HUDEP-2 (cell line): ENCODE results near the gene CCDC50.

Experiments used
- DNase-seq, 76 experiments: peaks; one replicate each; lab custom pipeline; 2025; ENCODE audit not compliant: unreplicated experiment in 76 of 76; lab: John Stamatoyannopoulos, UW

The CCDC50 gene

GRCh38 chr3:191415566-191415965 lies 86.4 kb downstream of the CCDC50 start:
- no peak for DNase-seq

- DNase-seq, result no peak
Observed at GRCh38 chr3:191417457-191417729, 88.2 kb downstream of the CCDC50 start.

DNA sequence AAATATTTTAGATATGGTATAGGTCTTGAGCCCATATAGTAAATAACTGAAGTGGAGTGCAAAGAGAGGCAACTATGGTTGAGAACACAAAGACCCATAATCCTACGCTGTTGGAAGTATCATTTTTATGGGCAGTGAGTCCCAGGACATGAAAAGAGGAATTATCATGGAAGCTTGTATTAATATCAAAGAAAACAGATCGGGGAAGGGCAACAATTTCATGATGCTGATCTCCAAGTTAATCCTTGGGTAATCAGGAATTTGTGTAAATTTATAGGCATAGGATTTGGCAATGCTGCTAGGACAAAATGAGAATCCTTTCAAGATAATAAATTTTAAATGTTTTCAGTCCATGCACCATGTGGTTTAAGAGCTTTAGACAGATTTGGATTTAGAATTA lies 91.6 kb downstream of the CCDC50 start:
- no peak for DNase-seq

GRCh38 chr3:191424881-191425280 lies 95.7 kb downstream of the CCDC50 start:
- DNase-seq, result no peak

- DNase-seq, result no peak
Observed at GRCh38 chr3:191425322-191425734, 96.1 kb downstream of the CCDC50 start.

DNA sequence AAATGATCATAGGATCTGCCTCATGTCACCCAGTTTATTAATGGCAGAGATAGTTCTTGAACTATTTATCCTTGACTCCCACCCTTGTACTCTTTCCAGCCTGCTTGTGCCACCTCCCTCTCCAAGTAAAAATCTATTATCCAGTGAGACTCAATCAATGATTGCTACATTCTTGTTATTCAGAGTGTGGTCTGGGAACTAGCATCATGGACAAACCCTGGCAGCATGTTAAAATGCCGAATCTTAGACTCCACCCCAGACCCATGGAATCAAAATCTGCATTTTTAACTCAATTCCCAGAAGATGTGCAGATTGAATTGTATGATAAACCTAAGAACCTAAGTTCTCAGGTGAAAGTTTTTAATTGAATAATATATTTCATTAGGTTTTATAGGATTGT lies 97.1 kb downstream of the CCDC50 start:
- DNase-seq, result no peak

GRCh38 chr3:191428177-191428576 lies 99.0 kb downstream of the CCDC50 start:
- no peak for DNase-seq

- no peak for DNase-seq
Observed at GRCh38 chr3:191430103-191430502, 100.9 kb downstream of the CCDC50 start.

DNA sequence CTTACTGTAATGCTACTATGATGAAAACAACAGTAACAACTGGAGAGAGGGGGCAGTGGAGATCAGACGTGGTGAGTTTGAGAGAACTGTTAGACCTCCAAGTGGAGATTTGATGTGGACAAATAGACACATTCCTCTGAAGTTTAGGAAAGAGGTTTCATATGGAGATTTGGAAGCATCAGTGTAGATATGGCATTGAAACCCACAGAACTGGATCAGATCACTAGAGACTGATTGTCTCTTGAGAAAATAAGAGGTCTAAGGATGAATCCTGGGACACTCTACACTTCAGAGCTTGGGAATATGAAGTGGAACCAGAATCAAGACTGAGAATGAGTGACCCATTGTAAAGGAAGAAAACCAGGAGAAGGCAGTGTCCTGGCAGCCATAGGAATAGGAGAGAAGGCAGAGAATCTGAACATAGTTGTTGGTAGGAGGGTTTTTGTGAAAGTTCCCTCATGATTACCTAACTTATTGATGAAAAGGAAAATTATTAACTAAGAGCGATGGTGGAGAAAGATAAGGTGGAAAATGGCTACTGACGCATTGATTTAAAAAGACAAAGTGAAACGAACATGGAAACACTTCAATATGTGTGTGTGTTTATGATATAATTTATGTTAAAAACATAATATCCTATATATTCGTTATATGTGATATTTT lies 102.1 kb downstream of the CCDC50 start:
- DNase-seq, result no peak

DNA sequence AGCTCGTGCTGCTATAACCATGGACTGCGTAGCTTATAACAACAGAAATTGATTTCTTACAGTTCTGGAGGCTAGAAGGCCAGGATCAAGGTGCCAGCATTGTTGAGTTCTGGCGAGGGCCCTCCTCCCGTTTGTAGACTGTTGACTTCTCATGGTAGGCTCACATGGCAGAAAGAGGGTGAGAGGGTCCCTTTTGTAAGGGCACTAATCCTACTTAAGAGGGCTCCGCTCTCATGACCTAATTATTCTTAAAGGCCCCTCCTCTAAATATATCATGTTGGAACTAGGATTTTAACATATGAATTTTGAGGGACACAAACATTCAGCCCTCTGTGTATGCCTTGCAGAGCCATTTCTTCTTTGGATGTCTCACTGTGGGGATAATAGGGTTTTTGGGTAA lies 103.0 kb downstream of the CCDC50 start:
- DNase-seq, result no peak

DNA sequence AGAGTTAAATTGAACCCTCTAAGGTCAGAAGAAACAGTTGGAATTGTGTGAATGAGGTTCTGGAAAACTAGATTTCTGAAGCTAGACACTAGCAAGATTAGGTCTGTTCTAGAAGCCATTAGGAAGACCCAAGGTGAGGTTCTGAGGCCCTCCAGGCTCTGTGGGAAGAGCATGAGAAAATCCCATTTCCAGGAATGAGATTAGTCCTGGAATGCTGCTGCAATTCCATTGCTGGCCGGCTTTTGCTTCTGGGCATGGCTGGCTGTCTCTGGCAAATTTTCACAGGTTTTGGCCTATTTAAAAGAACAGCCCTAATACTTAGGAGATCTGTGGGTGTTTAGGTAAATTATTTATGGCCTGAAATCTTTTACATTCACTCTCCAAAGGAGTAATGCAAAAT lies 104.8 kb downstream of the CCDC50 start:
- no peak for DNase-seq

GRCh38 chr3:191435981-191436380 lies 106.8 kb downstream of the CCDC50 start:
- DNase-seq, result no peak

DNA sequence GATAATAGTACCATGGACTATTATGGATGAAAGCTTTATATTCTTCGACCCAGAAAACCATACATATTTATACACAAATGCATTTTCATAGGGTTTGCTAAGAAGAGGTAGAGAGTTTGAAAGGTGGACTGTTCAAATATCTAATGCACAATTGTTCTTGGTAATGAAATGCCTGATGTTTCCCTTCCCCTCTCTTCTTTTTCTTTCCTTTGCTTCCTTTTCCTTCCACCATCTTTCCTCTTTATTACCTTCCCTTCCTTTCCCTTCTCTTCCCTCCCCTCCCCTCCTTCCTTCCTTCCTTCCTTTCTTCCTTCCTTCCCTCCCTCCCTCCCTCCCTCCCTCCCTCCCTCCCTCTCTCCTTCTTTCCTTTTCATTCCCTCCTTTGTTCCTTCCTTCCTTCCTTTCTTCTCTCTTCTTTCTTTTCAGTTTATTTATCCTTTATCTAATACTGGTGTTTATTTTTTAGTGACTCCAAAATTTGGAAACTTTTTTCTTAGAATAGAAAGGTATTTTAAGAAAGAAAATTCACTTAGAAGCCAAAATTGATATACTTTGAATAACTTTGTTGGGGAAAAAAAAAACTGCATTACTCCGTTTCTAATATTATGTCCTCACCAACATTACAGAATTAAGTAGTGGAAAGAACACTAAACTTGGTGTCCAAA lies 109.1 kb downstream of the CCDC50 start:
- DNase-seq, result no peak

DNA sequence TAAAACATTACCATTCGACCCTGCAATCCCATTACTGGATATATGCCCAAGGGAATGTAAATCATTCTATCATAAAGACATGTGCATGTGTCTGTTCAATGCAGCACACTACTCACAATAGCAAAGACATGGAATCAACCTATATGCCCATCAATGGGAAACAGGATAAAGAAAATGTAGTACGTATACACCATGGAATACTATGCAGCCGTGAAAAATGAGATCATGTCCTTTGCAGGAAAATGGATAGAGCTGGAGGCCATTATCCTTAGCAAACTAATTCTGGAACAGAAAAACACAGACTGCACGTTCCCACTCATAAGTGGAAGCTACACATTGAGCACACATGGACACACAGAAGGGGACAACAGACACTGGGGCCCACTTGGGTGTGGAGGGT lies 111.3 kb downstream of the CCDC50 start:
- no peak for DNase-seq

GRCh38 chr3:191441687-191442086 lies 112.5 kb downstream of the CCDC50 start:
- no peak for DNase-seq

- DNase-seq, result no peak
Observed at GRCh38 chr3:191444569-191444968, 115.4 kb downstream of the CCDC50 start.
